AG10803 (cell line): ENCODE data around the gene CCDC12.
A peak's percentile ranks its signal among the peaks of the same experiment; 100 is the strongest.

ENCODE experiments used
- DNase-seq: peaks from one replicate; pipeline ENCODE4 v3.0.0; 2010; ENCODE audit warnings: low read depth
- H3K4me3 ChIP-seq: 2 replicates; pipeline ENCODE4 v1.5.1; 2011; ENCODE audit warnings: mild to moderate bottlenecking, low read length, control low read depth
- CTCF ChIP-seq: conservative IDR thresholded peaks from 2 replicates; pipeline ENCODE4 v1.5.1; 2011; ENCODE audit warnings: mild to moderate bottlenecking, low read length, control low read depth, inconsistent platforms

Gene CCDC12

DNA sequence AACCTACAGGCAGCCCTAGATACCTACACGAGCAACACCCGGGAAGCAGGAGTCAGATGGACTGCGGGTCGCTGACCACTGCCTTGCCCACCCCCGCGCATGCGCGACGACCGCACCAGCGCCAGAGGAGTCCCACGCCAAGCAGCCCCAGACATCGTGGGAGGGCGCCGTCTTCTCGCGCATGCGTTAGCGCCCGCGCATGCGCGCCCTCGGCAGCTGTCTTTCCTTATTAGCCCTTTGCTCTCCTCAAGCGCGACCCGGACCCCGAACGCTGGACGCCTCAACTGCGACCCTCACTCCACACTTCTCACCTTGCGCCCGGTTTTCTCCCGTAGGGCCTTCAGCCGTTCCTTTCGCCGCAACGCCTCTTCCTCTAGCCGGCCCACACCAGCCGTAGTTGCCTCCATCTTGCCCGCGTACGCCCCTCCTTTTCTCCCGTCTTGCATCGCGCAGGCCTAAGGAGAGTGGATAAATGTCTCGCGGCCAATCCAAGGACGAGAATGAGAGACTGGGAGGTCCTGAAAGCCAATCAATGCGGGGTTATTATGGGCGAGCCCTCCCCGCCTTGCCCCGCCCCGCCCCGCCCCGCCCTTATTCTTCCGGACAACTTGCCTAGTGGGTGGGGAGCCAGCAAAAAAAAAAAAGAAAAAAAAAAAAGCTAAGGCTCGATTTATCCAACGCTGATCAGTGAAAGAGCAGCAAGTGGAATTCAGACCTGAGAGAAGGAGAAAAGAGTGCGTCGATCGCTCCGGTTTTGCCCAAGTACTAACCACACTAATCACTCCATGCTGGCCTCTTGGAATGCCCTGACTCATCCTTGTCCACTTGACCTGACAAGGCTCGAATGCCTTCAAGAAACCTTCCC is at the start of gene CCDC12:
Gene CCDC12, minus strand, starts transcription at position 420 of the 865 bp plus-strand sequence. Its CDS starts 13 bp downstream, at position 407.
- peak within 1 kb of the TSS; percentile 98 for H3K4me3 ChIP-seq

DNA sequence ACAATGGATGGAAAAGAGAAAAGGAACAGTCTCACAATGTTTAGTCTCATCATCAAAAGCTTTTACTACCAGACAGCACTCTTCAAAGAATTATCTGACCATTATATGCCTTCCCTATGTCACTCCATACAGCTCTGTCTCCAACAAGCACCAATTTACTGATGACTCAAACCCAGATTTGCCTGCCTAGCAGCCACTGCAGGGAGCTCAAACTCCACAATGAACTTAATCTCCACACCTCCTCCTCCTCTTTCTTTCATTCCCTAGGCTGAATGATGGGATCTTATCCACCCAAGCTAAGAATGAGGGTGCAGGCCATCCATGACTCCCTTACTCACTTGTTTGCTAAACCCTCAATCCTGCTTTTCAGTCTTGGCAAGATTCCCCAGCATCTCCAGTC is 48.4 kb upstream of the CCDC12 start:
- peak; percentile 27 for DNase-seq
- H3K4me3 ChIP-seq: no peak overlapping the region
- no peak; the same call in 1 of the 2 replicates for TF ChIP-seq CTCF

More for the DNA sequence above, at the start of gene CCDC12:
- TF ChIP-seq CTCF: no peak
- DNase-seq: peak; percentile 100

DNA sequence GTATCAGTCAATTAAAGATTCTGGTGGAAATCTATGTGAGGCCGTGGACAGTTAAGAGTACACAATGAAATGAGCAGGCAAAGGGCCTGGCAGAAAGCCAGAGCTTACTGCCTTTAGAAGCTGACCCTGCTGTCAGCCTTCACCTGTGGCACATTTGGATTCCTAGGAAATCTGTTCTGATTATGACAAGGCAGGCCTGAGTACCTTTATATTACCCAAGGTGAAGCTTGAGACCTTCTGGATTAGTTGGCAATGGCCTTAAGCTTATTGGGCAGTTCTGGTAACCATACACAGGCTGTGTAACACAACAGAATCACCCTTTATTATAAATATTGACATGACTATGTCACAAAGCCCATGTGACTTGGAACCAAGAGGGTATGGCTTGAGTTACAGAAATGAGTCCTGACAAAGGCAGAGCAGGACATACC is 46.1 kb upstream of the CCDC12 start:
- H3K4me3 ChIP-seq: no peak overlapping the region
- DNase-seq: no peak
- TF ChIP-seq CTCF: no peak

DNA sequence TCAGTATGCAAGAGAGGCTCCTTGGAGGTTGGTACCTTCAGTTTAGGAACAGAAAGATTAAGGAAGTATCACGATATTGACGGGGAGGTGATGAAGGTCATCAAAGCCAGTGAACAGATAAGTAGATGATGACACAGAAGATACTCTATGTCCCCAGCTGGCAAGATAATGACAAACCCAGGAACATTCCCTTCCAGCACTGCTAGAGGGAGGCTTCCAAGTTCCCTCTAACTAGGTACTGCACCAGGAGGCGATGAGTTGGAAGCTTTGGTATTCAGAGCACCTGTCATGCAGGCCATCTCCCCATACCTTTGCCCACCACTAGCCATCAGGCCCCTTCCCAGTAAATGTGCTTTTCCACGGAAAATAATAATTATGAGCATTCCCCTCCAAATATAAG is 43.8 kb upstream of the CCDC12 start:
- no peak for TF ChIP-seq CTCF
- DNase-seq: no peak
- H3K4me3 ChIP-seq: no peak overlapping the region

DNA sequence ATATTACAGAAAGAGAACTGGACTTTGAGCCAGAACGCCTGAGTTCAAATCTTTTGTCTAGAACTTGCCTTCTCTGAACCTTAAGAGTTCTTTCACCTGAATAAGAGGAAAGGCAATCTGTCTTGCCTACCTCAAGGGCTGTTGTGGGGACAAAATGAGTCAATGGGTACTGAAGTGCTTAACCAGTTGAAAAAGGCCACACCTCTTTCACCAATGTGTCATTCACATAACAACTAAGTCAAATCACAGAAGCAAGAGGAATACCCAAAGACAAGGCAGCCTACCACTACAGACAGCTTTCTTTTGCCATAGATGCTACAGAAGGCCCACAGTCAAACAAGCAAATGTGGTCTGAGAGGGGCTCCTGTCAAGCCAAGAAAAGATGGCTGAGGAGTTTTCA is 42.7 kb upstream of the CCDC12 start:
- no peak overlapping the region for H3K4me3 ChIP-seq
- no peak for DNase-seq
- TF ChIP-seq CTCF: no peak

DNA sequence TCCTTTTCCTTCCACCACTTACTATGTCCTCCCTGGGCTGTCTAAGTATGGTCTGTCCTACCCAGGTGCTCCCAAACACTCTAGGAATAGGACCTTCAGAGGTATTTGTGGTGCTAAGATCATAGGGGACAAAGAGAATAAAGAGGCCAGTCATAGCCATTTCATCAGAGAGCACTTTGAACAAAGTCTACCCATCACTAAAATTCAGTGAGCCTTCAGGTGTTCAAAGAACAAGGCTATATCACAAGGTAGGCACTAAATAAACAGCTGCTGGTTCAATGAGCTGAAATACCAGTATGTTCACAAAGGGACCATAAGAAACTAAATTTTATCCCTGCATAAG is 41.7 kb upstream of the CCDC12 start:
- no peak for DNase-seq
- no peak for TF ChIP-seq CTCF
- no peak overlapping the region for H3K4me3 ChIP-seq
